ENCODE results near the gene TMEM43.

TMEM43 gene

GRCh38 chr3:14183015-14183577 lies 58.2 kb downstream of the TMEM43 start:
- Histone ChIP-seq H3K27ac (ENCODE audit: low read depth, low read length, poor library complexity, severe bottlenecking) (no peak overlapping the region), H3K9ac (ENCODE audit: low read length) (no peak overlapping the region), H3K4me3 (ENCODE audit: low read depth, low read length, poor library complexity, severe bottlenecking) (no peak overlapping the region), H3F3A (ENCODE audit: insufficient read depth, low read length) (no peaks in the 10 kb centered on the region), H2AFZ (ENCODE audit: low read length) (no peak overlapping the region), H3K4me2 (ENCODE audit: low read length) (no peak overlapping the region), H3K27me3 (ENCODE audit: insufficient read depth, low read length) (no peaks in the 10 kb centered on the region), H3K9me3 (ENCODE audit: low read length) (no peaks in the 10 kb centered on the region), H3K4me1 (ENCODE audit: insufficient read depth, low read length, severe bottlenecking) (peaks cover 10% of the 10 kb centered on the region), H3K36me3 (ENCODE audit: insufficient read depth, low read length) (peaks cover 65% of the 10 kb centered on the region), H3K79me2 (ENCODE audit: insufficient read depth, low read length) (peaks cover 14% of the 10 kb centered on the region), H3K9me2 (ENCODE audit: low read depth, low read length) (no peaks in the 10 kb centered on the region), H4K20me1 (ENCODE audit: insufficient read depth, low read length) (no peaks in the 10 kb centered on the region)
- no peak for TF ChIP-seq CTCF (IDR thresholded peaks at IDR 0.05; ENCODE audit: low read length)
- no peak for TF ChIP-seq EZH2 (IDR thresholded peaks at IDR 0.05; ENCODE audit: borderline replicate concordance, low read length)

- Histone ChIP-seq H3F3A (ENCODE audit: insufficient read depth, low read length) (no peaks in the 10 kb centered on the region), H3K4me1 (ENCODE audit: insufficient read depth, low read length, severe bottlenecking) (no peaks in the 10 kb centered on the region), H3K36me3 (ENCODE audit: insufficient read depth, low read length) (peaks cover 75% of the 10 kb centered on the region), H2AFZ (ENCODE audit: low read length) (no peak overlapping the region), H3K9me2 (ENCODE audit: low read depth, low read length) (no peaks in the 10 kb centered on the region), H4K20me1 (ENCODE audit: insufficient read depth, low read length) (no peaks in the 10 kb centered on the region), H3K27me3 (ENCODE audit: insufficient read depth, low read length) (no peaks in the 10 kb centered on the region), H3K4me2 (ENCODE audit: low read length) (no peak overlapping the region), H3K4me3 (ENCODE audit: low read depth, low read length, poor library complexity, severe bottlenecking) (no peak overlapping the region), H3K27ac (ENCODE audit: low read depth, low read length, poor library complexity, severe bottlenecking) (no peak overlapping the region), H3K9ac (ENCODE audit: low read length) (no peak overlapping the region), H3K9me3 (ENCODE audit: low read length) (no peaks in the 10 kb centered on the region), H3K79me2 (ENCODE audit: insufficient read depth, low read length) (peaks cover 4% of the 10 kb centered on the region; the same call in 1 of the 2 replicates)
- TF ChIP-seq CTCF (IDR thresholded peaks at IDR 0.05; ENCODE audit: low read length) (no peak), EZH2 (IDR thresholded peaks at IDR 0.05; ENCODE audit: borderline replicate concordance, low read length) (no peak)
Observed at GRCh38 chr3:14186854-14187458, 62.1 kb downstream of the TMEM43 start.

GRCh38 chr3:14188041-14188754 lies 63.3 kb downstream of the TMEM43 start:
- Histone ChIP-seq H3K27ac (ENCODE audit: low read depth, low read length, poor library complexity, severe bottlenecking) (no peak overlapping the region), H3K9me3 (ENCODE audit: low read length) (no peaks in the 10 kb centered on the region), H2AFZ (ENCODE audit: low read length) (no peak overlapping the region), H3K79me2 (ENCODE audit: insufficient read depth, low read length) (peaks cover 4% of the 10 kb centered on the region; the same call in 1 of the 2 replicates), H3K9me2 (ENCODE audit: low read depth, low read length) (no peaks in the 10 kb centered on the region), H3K27me3 (ENCODE audit: insufficient read depth, low read length) (no peaks in the 10 kb centered on the region), H3K36me3 (ENCODE audit: insufficient read depth, low read length) (peaks cover 62% of the 10 kb centered on the region), H3K9ac (ENCODE audit: low read length) (no peak overlapping the region), H4K20me1 (ENCODE audit: insufficient read depth, low read length) (no peaks in the 10 kb centered on the region), H3F3A (ENCODE audit: insufficient read depth, low read length) (no peaks in the 10 kb centered on the region), H3K4me2 (ENCODE audit: low read length) (no peak overlapping the region), H3K4me1 (ENCODE audit: insufficient read depth, low read length, severe bottlenecking) (no peaks in the 10 kb centered on the region), H3K4me3 (ENCODE audit: low read depth, low read length, poor library complexity, severe bottlenecking) (no peak overlapping the region)
- no peak for TF ChIP-seq CTCF (IDR thresholded peaks at IDR 0.05; ENCODE audit: low read length)

Data from OCI-LY1 (cell line).